GM18951 (cell line): Measurements from ENCODE around the gene PRKCA.
"Not testable (repeated sequence)": the region's sequence is repeated elsewhere in the genome, so short reads cannot be mapped to it uniquely, and the experiment has no call there.

Experiments
- POLR2A ChIP-seq: IDR thresholded peaks from 4 replicates; pipeline ENCODE4 v1.6.1; 2011; ENCODE audit warnings: mild to moderate bottlenecking; ENCODE audit not compliant: insufficient read length, insufficient read depth; ENCODE audit errors: extremely low read depth
- in situ Hi-C: fragments of 300-500 bp; cut with MboI; formaldehyde crosslinking; loops from one replicate; pipeline ENCODE4 v1.12.0; 2022; ENCODE audit warnings: low sequenced_read_pairs, mixed read lengths, inconsistent platforms; ENCODE audit not compliant: unreplicated experiment

Gene PRKCA

DNA sequence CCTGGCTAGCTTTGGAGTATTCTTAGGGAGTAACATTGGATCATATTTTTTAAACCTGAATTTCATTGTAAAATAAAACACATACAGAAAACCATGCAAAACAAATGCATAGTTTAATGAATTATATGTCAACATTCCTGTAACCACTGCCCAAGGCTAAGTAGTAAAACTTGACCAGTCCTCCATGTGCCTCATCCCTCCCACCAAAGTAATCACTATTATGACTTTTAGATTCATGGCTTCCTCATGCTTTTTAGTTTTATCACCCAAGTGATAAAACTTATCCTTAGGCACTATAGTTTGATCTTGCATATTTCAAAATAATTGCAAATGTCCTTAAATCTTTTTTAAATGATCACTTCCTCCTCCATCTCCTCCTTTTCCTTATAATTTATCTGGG is 20.4 kb downstream of the PRKCA start:
- no peak for TF ChIP-seq POLR2A
- in situ Hi-C loops, result no loop called here

DNA sequence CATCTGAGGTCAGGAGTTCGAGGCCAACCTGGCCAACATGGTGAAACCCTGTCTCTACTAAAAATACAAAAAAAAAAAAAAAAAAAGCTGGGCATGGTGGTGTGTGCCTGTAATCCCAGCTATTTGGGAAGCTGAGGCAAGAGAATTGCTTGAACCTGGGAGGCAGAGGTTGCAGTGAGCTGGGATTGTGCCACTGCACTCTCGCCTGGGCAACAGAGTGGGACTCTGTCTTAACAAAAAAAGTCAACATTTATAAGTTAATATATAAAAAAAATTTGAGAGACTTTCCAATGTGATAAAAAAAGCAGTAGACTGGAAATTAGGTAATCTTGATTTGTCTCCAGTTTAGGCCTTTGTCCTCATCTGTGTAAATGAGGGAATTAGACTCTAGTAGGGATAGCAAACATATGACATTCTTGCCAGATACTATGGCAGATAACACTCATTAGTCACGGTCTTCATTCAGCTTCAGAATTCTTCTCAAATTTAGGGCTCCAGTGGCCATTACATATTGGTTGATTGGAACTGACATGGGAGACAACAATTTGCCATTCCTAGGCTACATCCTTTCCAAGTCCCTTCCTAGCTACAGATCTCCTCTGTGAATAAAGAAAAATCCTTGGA is 22.1 kb downstream of the PRKCA start:
- in situ Hi-C loops, result not testable (repeated sequence)

DNA sequence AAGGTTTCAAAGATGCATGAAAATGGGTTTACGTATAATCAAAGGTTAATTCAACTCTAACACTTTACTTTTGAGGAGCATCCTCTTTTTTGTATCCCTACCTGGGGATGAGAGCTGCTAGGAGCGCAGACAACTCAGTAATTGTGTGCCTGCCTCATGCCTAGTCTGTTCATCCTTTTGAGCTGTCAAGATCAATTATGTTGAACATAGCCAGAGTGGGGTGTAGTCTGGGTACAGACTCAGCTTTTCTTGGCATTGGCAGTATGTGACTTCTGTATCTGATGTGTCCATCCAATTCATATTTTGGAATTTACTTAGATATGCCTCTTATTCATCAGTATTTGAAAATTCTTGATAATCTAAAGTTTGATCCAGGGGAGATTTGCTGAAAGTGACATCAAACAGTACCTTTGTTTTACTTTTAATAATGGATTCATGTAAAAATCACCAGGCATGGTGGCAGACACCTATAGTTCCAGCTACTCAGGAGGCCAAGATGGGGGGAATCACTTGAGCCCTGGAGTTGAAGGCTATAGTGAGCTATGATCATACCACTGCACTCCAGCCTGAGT is 24.1 kb downstream of the PRKCA start:
- TF ChIP-seq POLR2A, result no peak
- in situ Hi-C loops, result no loop called here

DNA sequence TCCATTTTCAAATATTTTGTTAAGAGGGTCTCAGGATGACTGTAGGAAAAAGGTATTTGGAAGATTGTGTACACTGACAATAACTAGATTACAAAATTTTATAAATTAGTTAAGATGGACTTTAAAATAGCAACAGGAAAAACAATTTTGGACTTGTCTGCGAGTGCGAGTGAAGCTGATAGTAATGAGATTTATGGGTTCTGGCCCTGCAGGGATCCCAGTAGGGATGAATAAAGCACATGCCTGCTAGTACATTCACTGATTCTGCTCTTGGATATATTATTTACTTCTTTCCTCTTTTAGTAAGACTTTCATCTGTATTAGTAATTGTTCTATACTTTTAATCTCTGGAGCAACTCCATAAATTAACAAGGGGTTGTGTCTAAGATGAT is 28.2 kb downstream of the PRKCA start:
- in situ Hi-C loops, result no loop called here
- TF ChIP-seq POLR2A, result no peak

DNA sequence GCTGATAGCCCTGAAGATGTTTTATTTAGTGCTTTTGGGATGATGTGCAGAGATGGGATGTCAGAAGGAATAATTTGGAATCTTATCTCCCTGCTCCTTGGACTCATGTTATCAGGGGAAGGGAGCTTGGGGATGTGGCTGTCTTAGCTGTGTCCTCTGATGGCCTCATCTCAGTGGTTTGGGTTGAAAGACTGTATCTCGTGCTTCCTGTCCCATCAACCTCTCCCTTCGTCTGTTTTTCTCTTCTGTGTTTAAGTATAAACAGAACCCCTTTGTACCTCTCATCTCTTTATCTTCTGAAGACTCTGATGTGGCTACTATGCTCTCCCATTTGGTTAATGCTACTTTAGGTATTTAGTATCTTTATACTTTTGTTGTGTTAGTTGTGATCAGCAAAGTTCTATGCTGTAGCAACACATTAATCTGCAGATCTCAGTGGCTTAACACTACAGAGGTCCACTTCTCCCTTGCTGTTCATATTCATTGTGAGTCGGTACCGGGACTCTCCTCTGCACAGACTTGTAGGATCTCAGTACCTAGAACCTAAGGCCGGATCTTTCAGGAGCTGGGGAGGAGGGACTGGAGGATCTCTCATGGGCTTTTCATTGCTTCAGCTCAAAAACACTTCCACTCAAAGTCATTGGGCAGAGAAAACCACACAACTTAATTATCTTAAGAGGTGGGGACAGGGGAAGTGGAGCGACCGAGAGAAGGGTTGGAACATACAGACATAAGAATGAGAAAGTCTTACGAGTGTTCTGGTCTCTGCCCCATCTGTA is 28.8 kb downstream of the PRKCA start:
- TF ChIP-seq POLR2A, result no peak
- in situ Hi-C loops, result no loop called here

DNA sequence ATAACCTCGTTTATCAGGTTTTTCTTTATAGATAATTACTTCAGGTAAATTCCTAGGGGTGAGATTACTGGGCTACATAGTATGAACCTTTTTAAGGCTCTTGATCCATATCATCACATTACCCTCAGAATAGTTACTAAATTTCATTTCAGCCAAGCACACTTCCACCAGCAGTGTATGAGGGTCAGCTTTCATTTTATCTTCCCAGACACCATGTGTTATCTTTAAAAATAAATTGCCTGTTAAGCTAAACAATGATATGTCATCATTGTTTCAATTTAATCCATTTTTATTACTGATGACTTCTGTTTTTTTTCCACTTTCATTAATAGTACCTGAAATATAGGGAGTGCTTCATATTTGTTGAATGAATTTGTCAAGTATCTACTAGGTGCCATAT is 33.4 kb downstream of the PRKCA start:
- no peak for TF ChIP-seq POLR2A

DNA sequence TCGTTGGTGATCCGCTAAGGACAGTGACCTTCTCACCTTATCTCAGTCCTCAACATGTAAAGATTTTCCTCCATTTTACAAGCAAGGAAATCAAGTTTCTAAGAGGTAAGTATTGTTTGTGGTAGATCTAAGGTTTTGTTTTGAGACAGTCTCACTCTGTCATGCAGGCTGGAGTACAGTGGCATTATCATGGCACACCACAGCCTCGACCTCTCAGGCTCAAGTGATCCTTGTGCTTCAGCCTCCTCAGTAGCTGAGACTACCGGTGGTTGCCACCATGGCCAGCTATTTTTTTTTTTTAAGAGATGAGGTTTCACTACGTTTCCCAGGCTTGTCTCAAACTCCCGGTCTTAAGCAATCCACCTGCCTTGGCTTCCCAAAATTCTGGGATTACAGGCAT is 34.9 kb downstream of the PRKCA start:
- TF ChIP-seq POLR2A, result no peak
- in situ Hi-C loops, result no loop called here

More for the DNA sequence above, 33.4 kb downstream of the PRKCA start:
- in situ Hi-C loops, result no loop called here

DNA sequence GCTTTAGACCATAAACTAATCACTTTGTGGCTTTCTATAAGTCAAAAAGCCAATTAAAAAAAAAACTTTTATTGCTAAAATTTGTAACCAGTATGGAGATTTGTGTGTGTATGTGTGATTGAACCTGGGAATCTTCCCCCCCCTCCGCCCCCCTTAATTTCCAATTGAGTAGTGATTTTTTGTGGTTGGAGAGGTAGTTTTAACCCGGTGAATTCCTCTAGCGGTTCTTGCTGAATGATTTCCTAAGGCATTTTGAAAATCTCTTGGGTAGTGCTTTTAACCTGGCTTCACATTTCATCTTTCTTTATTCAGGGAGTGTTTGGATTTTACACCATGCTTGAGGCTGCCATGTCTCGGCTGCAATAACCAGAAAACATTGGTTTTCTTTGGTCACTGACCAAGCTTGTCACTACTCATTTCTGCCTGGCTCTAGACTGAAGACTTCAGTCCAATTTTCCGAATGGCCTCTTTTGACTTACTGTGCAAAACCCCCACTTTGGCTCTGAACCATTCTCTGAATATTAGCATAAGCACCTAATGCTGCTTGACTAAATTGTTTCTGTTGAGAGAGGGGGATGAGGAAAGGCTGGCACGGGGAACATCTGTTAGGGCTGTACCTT is 35.6 kb downstream of the PRKCA start:
- in situ Hi-C loops, result no loop called here
- TF ChIP-seq POLR2A, result no peak

DNA sequence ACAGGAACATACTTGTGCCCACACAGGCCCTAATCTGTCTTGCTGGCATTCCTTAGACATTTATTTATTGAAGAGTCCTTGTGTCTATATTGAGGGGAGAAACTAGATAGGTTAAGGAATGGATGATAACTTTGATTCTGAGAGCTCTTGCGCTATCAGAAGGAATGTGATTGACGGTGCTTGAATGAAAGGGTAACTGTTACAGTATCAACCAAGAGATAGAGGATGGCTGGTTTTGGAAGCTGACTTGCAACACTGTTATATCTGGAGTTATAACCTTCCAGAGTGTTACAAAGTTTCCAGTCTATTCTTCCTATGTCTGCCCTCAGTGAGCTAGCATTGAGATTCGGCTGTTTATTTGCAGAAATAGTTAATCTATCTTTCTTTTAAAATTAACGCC is 36.5 kb downstream of the PRKCA start:
- in situ Hi-C loops, result no loop called here
- no peak for TF ChIP-seq POLR2A

DNA sequence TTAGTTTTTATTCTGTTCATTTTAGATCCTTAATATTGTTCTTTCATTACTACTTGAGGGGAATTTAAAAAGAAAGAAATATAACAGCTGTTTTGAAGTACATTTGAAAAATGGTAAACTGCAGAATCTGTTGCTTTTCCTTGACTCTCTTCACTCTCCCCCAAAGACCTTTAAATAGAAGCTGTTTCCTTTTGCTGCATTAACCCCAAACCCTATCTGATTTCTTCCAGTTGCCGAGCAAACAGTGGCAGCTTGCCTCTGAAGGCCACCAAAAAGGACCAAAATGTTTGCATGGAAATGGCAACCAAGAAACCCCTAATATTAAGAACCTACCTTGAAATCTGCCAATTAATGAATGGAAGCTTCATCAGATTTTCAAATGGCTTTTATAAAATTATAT is 37.1 kb downstream of the PRKCA start:
- no peak for TF ChIP-seq POLR2A
- in situ Hi-C loops, result no loop called here

DNA sequence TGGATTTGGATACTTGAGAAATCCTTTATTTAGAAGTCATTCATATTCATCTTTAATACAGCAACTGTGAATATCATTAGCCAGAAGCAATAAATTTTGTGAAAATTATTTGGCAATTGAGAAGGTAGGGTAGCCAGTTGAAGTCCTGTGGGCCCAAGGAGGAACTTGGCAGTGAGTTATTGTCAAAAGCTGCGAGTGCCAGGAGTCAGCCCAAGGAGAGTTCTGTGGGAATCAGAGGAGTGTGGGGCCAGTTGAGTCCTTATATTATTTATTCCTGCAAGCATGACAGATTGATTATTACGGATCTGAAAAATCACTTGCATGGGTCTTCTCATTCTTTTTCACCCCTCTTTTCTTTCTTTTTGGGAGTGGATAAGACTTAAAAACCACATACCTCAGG is 38.3 kb downstream of the PRKCA start:
- in situ Hi-C loops, result no loop called here

DNA sequence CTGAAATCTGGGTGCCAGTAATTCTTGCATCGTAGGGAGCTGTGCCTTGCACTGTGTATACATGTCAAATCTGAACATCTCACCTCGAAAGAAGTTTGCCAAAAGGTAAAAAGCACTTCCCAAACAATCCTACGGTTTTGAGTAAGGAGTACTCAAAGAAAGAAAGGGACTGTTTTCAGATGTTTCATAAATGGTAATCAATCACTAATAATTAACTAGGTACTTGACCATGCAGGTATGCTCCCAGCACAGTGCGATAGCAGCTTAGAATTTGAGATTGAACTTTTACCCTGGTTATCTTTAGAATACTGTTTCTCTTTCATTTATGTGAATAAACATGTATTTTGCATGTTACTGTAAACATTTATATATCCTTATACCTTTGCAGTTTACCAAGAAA is 39.0 kb downstream of the PRKCA start:
- no peak for TF ChIP-seq POLR2A
- in situ Hi-C loops, result no loop called here

More for the DNA sequence above, 38.3 kb downstream of the PRKCA start:
- no peak for TF ChIP-seq POLR2A

DNA sequence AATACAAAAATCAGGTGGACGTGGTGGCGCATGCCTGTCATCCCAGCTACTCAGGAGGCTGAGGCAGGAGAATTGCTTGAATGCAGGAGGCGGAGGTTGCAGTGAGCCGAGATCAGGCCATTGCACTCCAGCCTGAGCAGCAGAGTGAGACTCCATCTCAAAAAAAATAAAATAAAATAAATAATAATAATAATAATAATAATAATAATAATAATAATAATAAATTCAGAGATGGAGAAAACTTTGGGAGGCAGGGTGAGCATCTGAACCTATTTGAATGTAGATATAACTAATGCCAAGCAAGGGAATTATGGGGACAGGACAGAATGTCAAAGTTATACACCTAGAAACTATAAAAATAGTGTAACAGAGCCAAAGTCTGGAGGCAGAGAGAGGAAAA is 39.9 kb downstream of the PRKCA start:
- in situ Hi-C loops, result not testable (repeated sequence)
